Cardiac fibroblast (primary cell): Measurements from ENCODE around the gene CNTNAP5.

ENCODE experiments used
- DNase-seq, 2 donors: peaks; one replicate each; pipeline versions ENCODE4 v3.0.0 to v3.0.0-alpha.2; 2010; ENCODE audit warnings: low read depth in 2 of 2
- H3K4me3 ChIP-seq, 2 donors: replicated peaks in 1 of 2; 1 replicate in 1 of 2; 2 replicates in 1 of 2; pipeline ENCODE4 v1.5.1; 2011; ENCODE audit warnings: low read depth in 2 of 2, low read length in 2 of 2, mild to moderate bottlenecking in 2 of 2, moderate library complexity in 1 of 2
- TF ChIP-seq, protein P1 (sequence below): IDR thresholded peaks from one replicate; pipeline ENCODE4 v1.5.1; 2011; ENCODE audit warnings: low read depth, mild to moderate bottlenecking, low read length, inconsistent platforms

The CNTNAP5 gene

GRCh38 chr2:124180635-124181034 lies 155.5 kb downstream of the CNTNAP5 start:
- TF ChIP-seq, protein P1, sequence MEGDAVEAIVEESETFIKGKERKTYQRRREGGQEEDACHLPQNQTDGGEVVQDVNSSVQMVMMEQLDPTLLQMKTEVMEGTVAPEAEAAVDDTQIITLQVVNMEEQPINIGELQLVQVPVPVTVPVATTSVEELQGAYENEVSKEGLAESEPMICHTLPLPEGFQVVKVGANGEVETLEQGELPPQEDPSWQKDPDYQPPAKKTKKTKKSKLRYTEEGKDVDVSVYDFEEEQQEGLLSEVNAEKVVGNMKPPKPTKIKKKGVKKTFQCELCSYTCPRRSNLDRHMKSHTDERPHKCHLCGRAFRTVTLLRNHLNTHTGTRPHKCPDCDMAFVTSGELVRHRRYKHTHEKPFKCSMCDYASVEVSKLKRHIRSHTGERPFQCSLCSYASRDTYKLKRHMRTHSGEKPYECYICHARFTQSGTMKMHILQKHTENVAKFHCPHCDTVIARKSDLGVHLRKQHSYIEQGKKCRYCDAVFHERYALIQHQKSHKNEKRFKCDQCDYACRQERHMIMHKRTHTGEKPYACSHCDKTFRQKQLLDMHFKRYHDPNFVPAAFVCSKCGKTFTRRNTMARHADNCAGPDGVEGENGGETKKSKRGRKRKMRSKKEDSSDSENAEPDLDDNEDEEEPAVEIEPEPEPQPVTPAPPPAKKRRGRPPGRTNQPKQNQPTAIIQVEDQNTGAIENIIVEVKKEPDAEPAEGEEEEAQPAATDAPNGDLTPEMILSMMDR, result no peak
- H3K4me3 ChIP-seq, result no peak overlapping the region
- peak; percentile 13 to 47 for DNase-seq

- TF ChIP-seq, protein P1, result no peak
- no peak overlapping the region for H3K4me3 ChIP-seq
- no peak for DNase-seq
Observed at GRCh38 chr2:124186801-124187200, 161.7 kb downstream of the CNTNAP5 start.

GRCh38 chr2:124187948-124188347 lies 162.9 kb downstream of the CNTNAP5 start:
- TF ChIP-seq, protein P1, result no peak
- DNase-seq, result no peak
- no peak overlapping the region for H3K4me3 ChIP-seq

GRCh38 chr2:124193706-124194105 lies 168.6 kb downstream of the CNTNAP5 start:
- TF ChIP-seq, protein P1, result no peak
- DNase-seq, result peak in 1 of 2 donors; percentile 6
- no peak overlapping the region for H3K4me3 ChIP-seq

GRCh38 chr2:124201713-124202112 lies 176.6 kb downstream of the CNTNAP5 start:
- peak; percentile 17 to 38 for DNase-seq
- no peak overlapping the region for H3K4me3 ChIP-seq
- TF ChIP-seq, protein P1, result no peak

DNA sequence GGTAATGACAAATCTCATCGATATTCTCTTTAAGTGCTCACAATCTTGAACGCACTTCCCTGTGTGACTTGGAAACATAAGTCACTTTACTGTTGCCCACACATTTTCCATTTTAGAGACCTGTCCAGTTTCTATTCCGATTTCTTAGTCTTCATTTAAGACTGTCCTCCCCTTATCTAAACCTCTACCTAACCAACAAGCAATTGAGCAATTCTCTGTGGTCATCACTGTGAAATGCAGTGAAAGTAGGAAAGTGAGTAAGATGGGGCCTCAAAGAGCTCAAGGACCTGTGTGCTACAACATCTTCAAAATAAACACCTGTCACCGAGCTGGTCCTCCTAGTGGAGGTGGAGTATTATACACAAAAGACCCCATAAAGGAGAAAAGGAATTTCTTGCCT lies 184.4 kb downstream of the CNTNAP5 start:
- TF ChIP-seq, protein P1, result no peak
- DNase-seq, result no peak
- no peak overlapping the region for H3K4me3 ChIP-seq

DNA sequence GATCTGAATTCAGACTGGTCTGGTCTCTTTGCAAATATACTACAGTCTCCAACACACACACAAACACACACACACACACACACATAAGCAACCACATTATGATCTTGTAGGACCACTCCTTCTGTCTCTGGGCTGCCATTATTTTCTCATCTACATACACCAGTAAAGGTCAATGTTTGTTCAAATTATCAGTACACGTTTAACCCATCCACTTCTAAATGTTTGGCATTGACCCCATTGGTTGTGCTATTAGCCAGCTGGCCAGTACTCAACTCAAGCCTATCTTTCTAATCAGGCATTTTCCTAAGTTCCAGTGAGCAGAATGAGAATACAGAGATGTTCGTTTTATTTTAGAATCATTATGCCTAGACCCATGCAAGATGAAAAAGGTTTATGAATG lies 186.4 kb downstream of the CNTNAP5 start:
- H3K4me3 ChIP-seq, result no peak overlapping the region
- TF ChIP-seq, protein P1, result no peak
- no peak for DNase-seq
